PC-3 (cell line): Measurements from ENCODE around the gene DUSP2. TPM values are rescaled to one million over a fixed set of nuclear protein-coding genes. Genes with fewer than 3 reads are reported as not detected.

ENCODE experiments used
- ATAC-seq: fragments of 200-7000 bp; cut with Tn5 transposase; 2 replicates; pipeline ENCODE4 v1.9.1; 2020; ENCODE audit warnings: mild to moderate bottlenecking, moderate library complexity
- BruUV-seq: library from RNA; stranded (reverse); fragments of 400-500 nt; replicated peaks from 2 replicates; lab custom pipeline; 2021; lab: Mats Ljungman, UMichigan
- CTCF ChIA-PET: fragments of 300-600 bp; sonication (Branson Sonifier 250); formaldehyde crosslinking; loops from one replicate; lab custom pipeline; 2022; ENCODE audit warnings: antibody characterized with exemption; lab: Charles Lee
- POLR2A ChIA-PET: fragments of 300-600 bp; sonication (Branson Sonifier 250); formaldehyde crosslinking; loops from one replicate; lab custom pipeline; 2022; ENCODE audit warnings: antibody characterized with exemption; ENCODE audit not compliant: unreplicated experiment; lab: Charles Lee
- DNase-seq: peaks from one replicate; pipeline ENCODE4 v3.0.0-alpha.2; 2015
- H2AFZ ChIP-seq: fragments of 300-600 bp; sonication (generic); 2 replicates; pipeline ENCODE4 v1.6.0; 2016; ENCODE audit warnings: antibody characterized with exemption, low read length
- H3F3A ChIP-seq: fragments of 300-600 bp; sonication (generic); one replicate; pipeline ENCODE4 v1.6.0; 2017; ENCODE audit warnings: antibody characterized with exemption, low read length, control low read depth, mild to moderate bottlenecking; ENCODE audit not compliant: unreplicated experiment
- H3K27ac ChIP-seq: fragments of 300-600 bp; sonication (generic); 2 replicates; pipeline ENCODE4 v1.5.1; 2016; ENCODE audit warnings: mild to moderate bottlenecking, low read length
- H3K27me3 ChIP-seq: fragments of 300-600 bp; sonication (generic); 2 replicates; pipeline ENCODE4 v1.6.1; 2016; ENCODE audit warnings: low read length, mixed read lengths
- H3K36me3 ChIP-seq: fragments of 300-600 bp; sonication (generic); 2 replicates; pipeline ENCODE4 v1.6.1; 2016; ENCODE audit warnings: low read depth, mixed run types, low read length, mixed read lengths
- H3K4me1 ChIP-seq: fragments of 300-600 bp; sonication (generic); 2 replicates; pipeline ENCODE4 v1.5.1; 2016; ENCODE audit warnings: low read length; ENCODE audit not compliant: insufficient read depth
- H3K4me2 ChIP-seq: fragments of 300-600 bp; sonication (generic); 2 replicates; pipeline ENCODE4 v1.6.0; 2016; ENCODE audit warnings: low read length
- H3K4me3 ChIP-seq: fragments of 300-600 bp; sonication (generic); 2 replicates; pipeline ENCODE4 v1.5.1; 2016; ENCODE audit warnings: mild to moderate bottlenecking, low read length, mixed read lengths
- H3K79me2 ChIP-seq: fragments of 300-600 bp; sonication (generic); 2 replicates; pipeline ENCODE4 v1.6.1; 2017; ENCODE audit warnings: low read length, mixed read lengths
- H3K9ac ChIP-seq: fragments of 300-600 bp; sonication (generic); 2 replicates; pipeline ENCODE4 v1.6.0; 2016; ENCODE audit warnings: mild to moderate bottlenecking, low read length
- H3K9me2 ChIP-seq: fragments of 300-600 bp; sonication (generic); replicated peaks from 2 replicates; pipeline ENCODE4 v1.6.1; 2016; ENCODE audit warnings: mixed run types, low read length, mixed read lengths
- H3K9me3 ChIP-seq: fragments of 300-600 bp; sonication (generic); 2 replicates; pipeline ENCODE4 v1.6.1; 2016; ENCODE audit warnings: low read length, mixed read lengths
- H4K20me1 ChIP-seq: fragments of 300-600 bp; sonication (generic); 2 replicates; pipeline ENCODE4 v1.6.1; 2016; ENCODE audit warnings: low read length, mixed read lengths
- CTCF ChIP-seq: fragments of 300-600 bp; sonication (generic); conservative IDR thresholded peaks from 2 replicates; pipeline ENCODE4 v1.5.1; 2017; ENCODE audit warnings: antibody characterized with exemption, low read depth, mild to moderate bottlenecking, low read length
- EZH2 ChIP-seq: fragments of 300-600 bp; sonication (generic); IDR thresholded peaks from one replicate; pipeline ENCODE4 v1.6.1; 2017; ENCODE audit warnings: antibody characterized with exemption, mild to moderate bottlenecking, low read length; ENCODE audit not compliant: unreplicated experiment
- EZH2phosphoT487 ChIP-seq: fragments of 300-600 bp; sonication (generic); IDR thresholded peaks from 2 replicates; pipeline ENCODE4 v1.6.1; 2018; ENCODE audit warnings: mild to moderate bottlenecking, antibody characterized with exemption, low read length, borderline replicate concordance
- intact Hi-C: fragments of 100-400 bp; cut with micrococcal nuclease; formaldehyde crosslinking; loops from 2 replicates; pipeline ENCODE4 v1.9.0; 2023
- total RNA-seq: library from RNA; depleted of rRNA; stranded (reverse); fragments of >200 nt; gene quantifications from 2 replicates; pipeline ENCODE4 v1.2.3, GENCODE V29; 2014

Gene DUSP2
- total RNA-seq, 1 experiment from 2014 or later = 6.9 TPM

- Histone ChIP-seq H3K9ac (no peak overlapping the region), H3K4me2 (peak overlapping the region; percentile 94), H3K4me1 (peaks cover 7% of the 10 kb centered on the region), H3F3A (no peaks in the 10 kb centered on the region), H3K79me2 (no peaks in the 10 kb centered on the region), H3K27ac (no peak overlapping the region), H2AFZ (0 out of 2 replicates have a peak overlapping the region, but pooled peaks have one; percentile 81), H3K9me2 (no peaks in the 10 kb centered on the region), H3K27me3 (peaks cover 7% of the 10 kb centered on the region; the same call in 1 of the 2 replicates), H3K4me3 (peak overlapping the region; percentile 64; the same call in 1 of the 2 replicates), H3K9me3 (no peaks in the 10 kb centered on the region), H3K36me3 (no peaks in the 10 kb centered on the region), H4K20me1 (no peaks in the 10 kb centered on the region)
- POLR2A ChIA-PET = no interaction called here
- CTCF ChIA-PET = interaction anchor here (1.0 to 1.3 kb wide), 2 partner anchors 93 to 123 kb away, joined by 7 read pairs; no protein-coding TSS in a partner anchor
- no peak for ATAC-seq
- no peak for TF ChIP-seq EZH2phosphoT487
- DNase-seq = no peak
- BruUV-seq = no TSS peak
- intact Hi-C loops = no loop called here
These were observed 29.4 kb downstream of the DUSP2 start for GRCh38 chr2:96115631-96116423.

GRCh38 chr2:96114903-96115581, 30.2 kb downstream of the DUSP2 start:
- H3K4me3 ChIP-seq = no peak overlapping the region
- peaks cover 7% of the 10 kb centered on the region for H3K4me1 ChIP-seq
- ATAC-seq (no peak), DNase-seq (no peak)
- H3K4me2 ChIP-seq = no peak overlapping the region
- H3K79me2 ChIP-seq = no peaks in the 10 kb centered on the region
- no peak overlapping the region for H3K27ac ChIP-seq
- CTCF ChIA-PET = no interaction called here
- no peaks in the 10 kb centered on the region for H4K20me1 ChIP-seq
- POLR2A ChIA-PET = no interaction called here
- no peaks in the 10 kb centered on the region for H3F3A ChIP-seq
- intact Hi-C loops = no loop called here
- H3K36me3 ChIP-seq = no peaks in the 10 kb centered on the region
- no peaks in the 10 kb centered on the region for H3K9me2 ChIP-seq
- 0 out of 2 replicates have a peak, but pooled peaks cover 4% of the 10 kb centered on the region for H3K27me3 ChIP-seq
- H3K9me3 ChIP-seq = no peaks in the 10 kb centered on the region
- no TSS peak for BruUV-seq
- TF ChIP-seq EZH2 = no peak
- TF ChIP-seq CTCF = no peak
- TF ChIP-seq EZH2phosphoT487 = no peak
- no peak overlapping the region for H2AFZ ChIP-seq
- H3K9ac ChIP-seq = no peak overlapping the region

GRCh38 chr2:96114546-96114902, 30.7 kb downstream of the DUSP2 start:
- H3K4me3 ChIP-seq = no peak overlapping the region
- H3F3A ChIP-seq = no peaks in the 10 kb centered on the region
- H4K20me1 ChIP-seq = no peaks in the 10 kb centered on the region
- CTCF ChIA-PET = no interaction called here
- POLR2A ChIA-PET = no interaction called here
- no peaks in the 10 kb centered on the region for H3K36me3 ChIP-seq
- no peak overlapping the region for H3K9ac ChIP-seq
- H3K9me2 ChIP-seq = no peaks in the 10 kb centered on the region
- DNase-seq (no peak), ATAC-seq (no peak)
- no peak overlapping the region for H3K4me2 ChIP-seq
- 0 out of 2 replicates have a peak, but pooled peaks cover 3% of the 10 kb centered on the region for H3K27me3 ChIP-seq
- BruUV-seq = no TSS peak
- TF ChIP-seq CTCF (no peak), EZH2phosphoT487 (no peak), EZH2 (no peak)
- H2AFZ ChIP-seq = no peak overlapping the region
- H3K9me3 ChIP-seq = no peaks in the 10 kb centered on the region
- peaks cover 7% of the 10 kb centered on the region for H3K4me1 ChIP-seq
- no peak overlapping the region for H3K27ac ChIP-seq
- intact Hi-C loops = no loop called here
- no peaks in the 10 kb centered on the region for H3K79me2 ChIP-seq
